HG03432 (cell line): ENCODE results near the gene SCN4A.
"Not testable (repeated sequence)": the region's sequence is repeated elsewhere in the genome, so short reads cannot be mapped to it uniquely, and the experiment has no call there.

Experiments used
- ATAC-seq: cut with Tn5 transposase; IDR thresholded peaks from one replicate; pipeline ENCODE4 v1.9.1; 2021; ENCODE audit warnings: mild to moderate bottlenecking, moderate library complexity; ENCODE audit not compliant: unreplicated experiment

The SCN4A gene

DNA sequence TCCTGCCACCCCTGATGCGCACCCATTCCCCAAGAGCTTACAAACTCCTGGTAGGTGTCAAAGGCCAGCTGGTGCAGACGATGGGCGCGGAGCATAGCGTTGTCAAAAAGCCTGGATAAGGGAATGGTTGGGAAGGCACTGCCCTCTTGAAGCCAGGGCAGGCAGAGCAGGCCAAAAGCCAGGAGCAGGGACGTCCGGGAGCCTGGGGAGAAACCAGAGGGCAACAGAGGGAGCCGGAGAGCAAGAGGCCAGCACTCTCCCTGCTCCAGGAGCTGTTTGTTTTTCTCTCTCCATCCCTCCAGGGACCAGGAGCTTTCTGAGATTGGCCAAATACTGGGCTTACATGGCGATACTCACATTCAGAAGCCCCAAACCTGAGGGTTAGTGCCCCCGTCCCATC is 54.4 kb downstream of the SCN4A start:
- ATAC-seq = no peak

- no peak for ATAC-seq
Measured at GRCh38 chr17:63917646-63918045, 55.1 kb downstream of the SCN4A start.

GRCh38 chr17:63917206-63917605 is 55.5 kb downstream of the SCN4A start:
- not testable (repeated sequence) for ATAC-seq

GRCh38 chr17:63916566-63917185 is 56.0 kb downstream of the SCN4A start:
- ATAC-seq = no peak

GRCh38 chr17:63915753-63916152 is 57.0 kb downstream of the SCN4A start:
- ATAC-seq = not testable (repeated sequence)

DNA sequence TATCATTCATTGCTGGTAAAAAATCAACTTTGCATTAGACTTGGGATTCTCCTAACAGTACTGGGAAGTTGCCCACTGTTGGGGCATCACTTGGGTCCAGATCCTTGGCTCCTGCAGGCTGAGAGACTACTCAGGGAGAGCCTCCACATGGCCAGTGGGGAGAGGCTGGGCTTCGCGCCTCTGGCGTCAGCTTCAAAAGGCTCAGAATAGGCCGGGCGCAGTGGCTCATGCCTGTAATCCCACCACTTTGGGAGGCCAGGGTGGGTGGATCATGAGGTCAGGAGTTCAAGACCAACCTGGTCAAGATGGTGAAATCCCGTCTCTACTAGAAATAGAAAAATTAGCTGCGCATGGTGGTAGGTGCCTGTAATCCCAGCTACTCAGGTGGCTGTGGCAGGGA is 58.2 kb downstream of the SCN4A start:
- ATAC-seq = no peak

- ATAC-seq = no peak
Measured at GRCh38 chr17:63911657-63912100, 61.0 kb downstream of the SCN4A start.

- no peak for ATAC-seq
Measured at GRCh38 chr17:63911041-63911635, 61.6 kb downstream of the SCN4A start, which contains the start of gene CSHL1. Gene CSHL1 (minus strand): TSS chr17:63911258. CDS start chr17:63911196, 62 bp downstream.

DNA sequence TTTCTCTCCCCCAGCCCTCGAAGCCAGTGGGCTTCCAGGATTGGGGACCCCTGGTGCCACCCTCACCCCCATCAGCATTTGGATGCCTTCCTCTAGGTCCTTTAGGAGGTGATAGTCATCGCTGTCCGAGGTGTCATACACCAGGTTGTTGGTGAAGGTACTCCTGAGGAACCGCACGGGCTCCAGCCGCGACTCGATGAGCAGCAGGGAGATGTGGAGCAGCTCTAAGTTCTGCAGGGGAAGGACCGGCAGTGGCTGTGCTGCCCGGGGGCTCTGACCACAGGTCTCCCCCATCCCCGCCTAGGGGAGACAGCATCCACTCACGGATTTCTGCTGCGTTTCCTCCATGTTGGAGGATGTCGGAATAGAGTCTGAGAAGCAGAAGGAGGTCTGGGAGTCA is 62.6 kb downstream of the SCN4A start:
- no peak for ATAC-seq

DNA sequence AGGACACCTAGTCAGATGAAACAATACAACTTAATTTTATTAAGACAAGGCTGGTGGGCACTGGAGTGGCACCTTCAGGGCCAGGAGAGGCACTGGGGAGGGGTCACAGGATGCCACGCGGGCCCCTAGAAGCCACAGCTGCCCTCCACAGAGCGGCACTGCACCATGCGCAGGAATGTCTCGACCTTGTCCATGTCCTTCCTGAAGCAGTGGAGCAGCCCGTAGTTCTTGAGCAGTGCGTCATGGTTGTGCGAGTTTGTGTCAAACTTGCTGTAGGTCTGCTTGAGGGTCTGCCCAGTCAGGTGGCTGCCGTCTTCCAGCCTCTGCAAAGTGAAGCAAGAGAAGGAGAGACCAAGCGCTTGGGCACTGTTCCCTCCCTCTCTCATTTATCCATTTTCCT is 63.1 kb downstream of the SCN4A start:
- ATAC-seq = not testable (repeated sequence)

- ATAC-seq = not testable (repeated sequence)
Measured at GRCh38 chr17:63907161-63907778, 65.4 kb downstream of the SCN4A start.

- ATAC-seq = not testable (repeated sequence)
Measured at GRCh38 chr17:63904796-63905195, 67.9 kb downstream of the SCN4A start.

- ATAC-seq = not testable (repeated sequence)
Measured at GRCh38 chr17:63903787-63904201, 68.9 kb downstream of the SCN4A start.

- not testable (repeated sequence) for ATAC-seq
Measured at GRCh38 chr17:63901971-63902370, 70.7 kb downstream of the SCN4A start.

DNA sequence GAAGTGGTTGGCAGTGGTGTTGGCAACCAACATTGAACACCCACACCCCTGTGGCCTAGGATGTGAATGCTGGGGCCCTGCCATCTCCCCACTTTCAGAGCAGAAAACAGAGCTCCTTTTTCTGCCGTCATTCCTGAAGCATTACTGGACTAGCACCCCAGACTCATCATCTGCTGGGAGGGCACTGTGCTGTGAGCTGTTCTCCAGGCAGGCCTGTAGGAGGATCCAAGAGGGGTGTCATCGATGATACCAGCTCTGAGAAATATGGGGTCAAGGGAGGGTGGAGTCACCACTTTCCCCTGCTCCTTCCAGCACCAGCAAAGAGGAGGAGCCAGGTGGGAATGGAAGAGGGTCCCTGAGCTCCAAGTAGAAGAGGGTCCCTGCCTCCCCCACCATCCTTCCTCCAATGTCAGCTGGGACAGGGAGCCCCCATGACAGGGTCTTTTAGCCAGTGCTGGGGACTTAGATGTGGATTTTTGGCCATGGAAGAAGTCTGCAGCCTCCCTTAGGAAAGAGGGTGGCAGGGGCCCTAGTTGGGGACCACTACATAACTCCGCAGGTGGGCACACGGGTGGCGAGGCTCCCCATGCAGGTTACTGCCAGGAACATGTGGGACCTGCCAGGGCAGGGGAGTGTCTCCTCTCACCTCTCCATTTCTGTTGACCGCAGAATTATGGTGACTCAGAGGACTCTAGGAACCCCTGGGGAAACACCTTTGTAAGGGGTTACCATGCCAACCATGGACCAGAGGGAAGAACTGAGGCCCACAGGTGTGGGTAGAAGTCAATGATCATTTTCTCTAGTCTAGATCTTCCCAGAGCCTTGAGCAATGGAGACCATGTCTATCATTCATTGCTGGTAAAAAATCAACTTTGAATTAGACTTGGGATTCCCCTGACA is 73.6 kb downstream of the SCN4A start:
- ATAC-seq = not testable (repeated sequence)

GRCh38 chr17:63896524-63897354 is 76.0 kb downstream of the SCN4A start, which contains the start of gene CSH1:
Gene CSH1 (minus strand): TSS chr17:63896574. CDS start chr17:63896511, 63 bp downstream.
- ATAC-seq = not testable (repeated sequence)

GRCh38 chr17:63894821-63895220 is 77.9 kb downstream of the SCN4A start:
- ATAC-seq = not testable (repeated sequence)

DNA sequence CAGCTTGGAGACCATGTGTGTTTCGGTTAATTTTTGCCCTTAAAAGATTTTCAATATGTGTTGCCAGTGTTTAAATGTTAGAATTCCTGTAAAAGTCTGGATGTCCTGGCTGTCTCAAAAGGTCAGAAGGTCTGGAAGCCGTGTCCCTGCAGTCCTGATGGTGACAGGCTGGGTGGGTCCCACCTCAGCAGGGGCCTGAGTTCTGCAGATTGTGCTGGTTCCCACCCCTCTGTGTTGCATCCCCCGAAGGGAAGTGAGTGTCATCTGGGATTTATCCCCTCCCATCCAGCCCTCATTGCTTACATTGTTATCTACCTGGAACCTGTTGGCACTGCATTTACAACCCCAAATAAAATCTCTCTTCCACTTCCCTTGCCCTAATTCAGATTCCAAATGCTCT is 78.7 kb downstream of the SCN4A start:
- not testable (repeated sequence) for ATAC-seq

- ATAC-seq = not testable (repeated sequence)
Measured at GRCh38 chr17:63892316-63893037, 80.2 kb downstream of the SCN4A start.
